IPS-NIHi11 (cell line): ENCODE data around the gene GTF3C5.
"Not testable (repeated sequence)": the region's sequence is repeated elsewhere in the genome, so short reads cannot be mapped to it uniquely, and the experiment has no call there.

ENCODE experiments used
- DNase-seq: peaks from one replicate; pipeline ENCODE4 v3.0.0; 2012; ENCODE audit warnings: mixed read lengths, low spot score

Gene GTF3C5, protein sequence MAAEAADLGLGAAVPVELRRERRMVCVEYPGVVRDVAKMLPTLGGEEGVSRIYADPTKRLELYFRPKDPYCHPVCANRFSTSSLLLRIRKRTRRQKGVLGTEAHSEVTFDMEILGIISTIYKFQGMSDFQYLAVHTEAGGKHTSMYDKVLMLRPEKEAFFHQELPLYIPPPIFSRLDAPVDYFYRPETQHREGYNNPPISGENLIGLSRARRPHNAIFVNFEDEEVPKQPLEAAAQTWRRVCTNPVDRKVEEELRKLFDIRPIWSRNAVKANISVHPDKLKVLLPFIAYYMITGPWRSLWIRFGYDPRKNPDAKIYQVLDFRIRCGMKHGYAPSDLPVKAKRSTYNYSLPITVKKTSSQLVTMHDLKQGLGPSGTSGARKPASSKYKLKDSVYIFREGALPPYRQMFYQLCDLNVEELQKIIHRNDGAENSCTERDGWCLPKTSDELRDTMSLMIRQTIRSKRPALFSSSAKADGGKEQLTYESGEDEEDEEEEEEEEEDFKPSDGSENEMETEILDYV

DNA sequence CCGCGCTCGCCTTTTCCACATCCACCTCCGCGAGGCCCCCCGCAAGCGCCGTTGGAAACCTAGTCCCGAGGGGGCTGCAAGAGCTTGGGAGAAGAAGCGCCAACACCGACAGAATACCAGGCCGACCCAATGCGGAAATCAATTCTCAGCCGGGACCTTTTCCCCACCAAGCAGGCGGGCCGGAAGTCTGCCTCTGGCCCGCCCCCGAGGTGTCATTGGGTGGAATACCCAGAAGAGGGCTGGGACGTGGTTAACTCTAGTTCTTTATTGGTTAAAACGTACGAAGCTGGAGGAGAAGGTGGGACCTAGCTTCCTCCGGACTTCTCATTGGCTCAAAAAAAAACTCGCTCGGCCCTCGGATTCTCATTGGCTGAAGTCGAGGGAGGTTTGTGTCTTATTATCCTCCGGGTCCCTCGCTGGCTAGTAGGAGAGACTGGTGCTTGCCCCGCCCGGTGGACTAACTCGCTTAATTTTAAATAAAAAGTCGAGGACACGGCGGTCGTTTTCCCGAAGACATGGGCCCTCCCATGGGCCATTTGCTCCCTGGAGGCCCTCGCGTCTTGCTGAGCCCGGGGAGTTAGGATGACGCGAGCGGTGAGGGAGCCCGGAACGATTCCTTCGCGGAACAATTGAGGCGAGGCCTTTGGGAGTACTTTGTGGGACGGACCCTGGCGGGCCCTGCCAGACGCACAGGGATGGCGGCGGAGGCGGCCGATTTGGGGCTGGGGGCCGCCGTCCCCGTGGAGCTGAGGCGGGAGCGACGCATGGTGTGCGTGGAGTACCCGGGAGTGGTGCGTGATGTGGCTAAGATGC is at the start of gene GTF3C5:
Gene GTF3C5 (plus strand): TSS at position 681 of the 813 bp plus-strand sequence. CDS start 15 bp downstream, at position 696.
- DNase-seq, result peak; percentile 99

DNA sequence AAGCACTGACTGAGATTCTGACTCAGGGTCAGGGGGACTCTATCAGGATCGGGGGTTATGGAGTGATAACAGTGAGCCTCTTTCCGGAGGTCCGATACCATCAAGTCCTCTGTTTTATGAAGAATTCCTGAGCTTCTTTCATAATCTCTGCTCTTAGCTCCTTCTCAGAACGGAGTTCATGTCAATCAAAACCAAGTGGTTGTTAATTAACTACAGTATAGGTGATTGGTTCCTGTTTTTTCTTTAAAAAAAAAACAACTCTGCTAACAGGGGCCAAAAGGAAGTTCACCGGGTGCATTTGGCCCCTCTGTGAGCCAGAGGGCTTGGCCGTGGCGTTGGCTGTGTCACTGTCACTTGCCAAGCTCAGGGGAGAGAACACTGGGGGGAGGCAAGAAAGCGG is 48.3 kb upstream of the GTF3C5 start:
- no peak for DNase-seq

DNA sequence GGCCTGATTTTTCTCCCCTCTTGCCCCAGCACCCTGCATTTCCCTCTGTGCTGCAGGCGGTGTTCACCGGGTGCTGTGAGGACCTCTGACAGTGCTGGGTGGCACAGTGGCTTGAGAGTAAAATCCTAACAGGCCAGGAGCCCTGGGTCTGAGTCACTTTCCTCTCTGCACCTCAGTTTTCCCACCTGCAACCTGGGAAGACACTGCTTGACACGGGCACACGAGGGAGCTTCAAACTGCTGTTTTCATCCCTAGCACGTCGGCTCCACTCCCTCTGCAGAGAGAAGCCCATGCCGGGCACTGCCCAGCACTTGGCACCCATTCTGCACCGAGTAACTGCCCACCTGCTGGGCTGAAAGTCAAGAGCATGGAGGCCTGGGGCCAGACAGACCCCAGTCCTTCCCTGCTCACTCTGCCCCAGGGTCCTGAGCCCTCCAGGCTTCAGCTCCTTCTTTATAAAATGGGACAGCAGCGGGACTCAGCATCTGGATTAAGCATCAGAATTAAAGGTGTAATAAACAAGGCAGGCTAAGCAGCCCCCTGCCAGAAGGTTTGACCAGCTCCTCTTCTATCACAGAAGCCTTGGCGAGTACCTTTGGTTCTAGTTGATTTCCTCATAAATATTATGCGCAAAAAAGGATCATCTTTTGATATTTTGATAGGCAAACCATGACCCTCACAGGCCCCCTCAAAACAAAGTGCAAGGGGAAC is 47.2 kb upstream of the GTF3C5 start:
- no peak for DNase-seq

DNA sequence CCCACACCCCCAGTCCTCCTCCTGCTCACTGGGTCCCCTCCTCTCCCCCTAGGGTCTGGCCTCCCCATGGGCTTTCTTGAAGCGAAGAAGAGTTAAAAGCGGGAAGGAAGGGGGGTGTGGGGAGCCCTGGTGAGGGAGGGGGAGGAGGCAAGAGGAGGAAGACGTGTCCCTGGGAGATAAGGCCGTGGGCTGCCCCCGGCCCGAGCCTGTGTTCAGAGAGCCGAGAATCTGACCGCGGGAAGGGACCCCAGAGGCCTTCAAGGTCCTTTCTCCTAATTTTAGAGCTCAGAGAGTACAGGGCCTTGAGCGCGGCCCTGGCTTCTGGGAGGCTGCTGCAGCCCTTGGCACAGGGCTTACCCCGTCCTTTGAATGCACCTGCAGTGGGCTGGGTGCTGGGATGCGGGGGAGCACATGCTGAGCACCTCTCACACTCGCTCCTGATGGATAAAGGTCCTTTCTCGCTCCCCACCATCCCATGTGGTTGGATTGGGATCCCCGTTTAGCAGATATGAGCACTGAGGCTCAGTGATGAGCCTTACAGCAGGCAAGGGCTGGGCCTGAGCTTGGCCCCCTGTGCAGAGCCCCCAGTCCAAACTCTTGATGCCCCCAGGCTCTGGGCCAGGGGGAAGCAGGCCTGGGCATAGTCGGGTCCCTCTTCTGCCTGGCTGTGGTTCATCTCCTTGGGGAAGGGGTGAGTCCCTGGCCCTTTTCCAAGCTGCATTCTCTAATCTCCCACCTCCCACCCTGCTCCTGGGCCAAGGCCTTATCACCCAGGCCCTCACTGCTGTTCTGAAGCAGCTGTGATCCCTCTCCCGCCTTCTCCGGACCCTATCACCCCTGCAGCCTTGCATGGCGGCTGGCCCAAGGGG is 46.4 kb upstream of the GTF3C5 start:
- DNase-seq, result no peak

DNA sequence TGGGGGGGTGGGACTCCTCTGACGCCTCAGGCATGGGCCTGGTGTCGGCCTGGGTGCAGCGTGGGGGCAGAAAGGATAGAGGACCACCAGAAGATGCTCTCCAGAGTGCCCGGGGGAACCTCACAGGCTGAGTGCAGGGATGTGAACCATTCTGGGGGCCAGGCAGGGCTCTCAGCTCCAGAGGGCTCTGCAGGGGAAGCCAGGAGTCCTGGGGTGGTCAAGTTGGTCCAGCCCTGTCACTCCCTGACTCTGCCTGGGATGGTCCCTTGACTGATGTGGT is 45.8 kb upstream of the GTF3C5 start:
- DNase-seq, result no peak

DNA sequence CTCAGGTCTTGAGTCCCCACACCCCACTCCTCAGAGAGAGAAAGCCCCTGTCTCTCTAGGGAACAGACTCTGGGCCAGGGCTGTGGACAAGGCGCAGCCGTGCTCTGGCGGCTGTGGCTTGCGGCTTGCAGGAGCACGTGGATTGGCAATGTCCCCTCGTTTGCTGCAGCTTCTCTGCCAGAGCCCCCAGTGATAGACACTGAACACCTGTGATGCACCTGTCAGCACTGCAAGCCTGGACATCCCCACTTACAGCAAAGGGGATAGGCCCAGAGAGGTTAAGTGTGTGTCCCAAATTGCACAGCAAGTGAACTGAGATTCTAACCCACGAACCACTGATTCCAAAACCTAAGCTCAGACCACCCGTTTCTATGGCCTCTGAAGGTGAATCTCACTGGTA is 45.3 kb upstream of the GTF3C5 start:
- DNase-seq, result no peak

DNA sequence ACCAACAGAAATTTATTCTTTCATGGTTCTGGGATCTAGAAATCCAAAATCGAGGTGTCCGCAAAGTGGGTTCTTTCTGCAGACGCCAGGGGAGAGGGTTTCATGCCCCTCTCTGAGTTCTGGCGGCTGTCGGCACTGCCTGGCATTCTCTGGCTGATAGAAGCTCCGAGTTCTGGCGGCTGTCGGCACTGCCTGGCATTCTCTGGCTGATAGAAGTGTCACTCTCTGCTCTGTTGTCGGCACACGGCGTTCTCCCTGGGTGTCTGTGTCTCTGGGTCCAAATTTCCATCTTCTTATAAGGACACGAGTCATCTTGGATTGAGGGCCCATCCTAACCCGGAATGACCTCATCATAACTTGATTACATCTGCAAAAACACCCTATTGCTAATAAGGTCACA is 44.7 kb upstream of the GTF3C5 start:
- no peak for DNase-seq

DNA sequence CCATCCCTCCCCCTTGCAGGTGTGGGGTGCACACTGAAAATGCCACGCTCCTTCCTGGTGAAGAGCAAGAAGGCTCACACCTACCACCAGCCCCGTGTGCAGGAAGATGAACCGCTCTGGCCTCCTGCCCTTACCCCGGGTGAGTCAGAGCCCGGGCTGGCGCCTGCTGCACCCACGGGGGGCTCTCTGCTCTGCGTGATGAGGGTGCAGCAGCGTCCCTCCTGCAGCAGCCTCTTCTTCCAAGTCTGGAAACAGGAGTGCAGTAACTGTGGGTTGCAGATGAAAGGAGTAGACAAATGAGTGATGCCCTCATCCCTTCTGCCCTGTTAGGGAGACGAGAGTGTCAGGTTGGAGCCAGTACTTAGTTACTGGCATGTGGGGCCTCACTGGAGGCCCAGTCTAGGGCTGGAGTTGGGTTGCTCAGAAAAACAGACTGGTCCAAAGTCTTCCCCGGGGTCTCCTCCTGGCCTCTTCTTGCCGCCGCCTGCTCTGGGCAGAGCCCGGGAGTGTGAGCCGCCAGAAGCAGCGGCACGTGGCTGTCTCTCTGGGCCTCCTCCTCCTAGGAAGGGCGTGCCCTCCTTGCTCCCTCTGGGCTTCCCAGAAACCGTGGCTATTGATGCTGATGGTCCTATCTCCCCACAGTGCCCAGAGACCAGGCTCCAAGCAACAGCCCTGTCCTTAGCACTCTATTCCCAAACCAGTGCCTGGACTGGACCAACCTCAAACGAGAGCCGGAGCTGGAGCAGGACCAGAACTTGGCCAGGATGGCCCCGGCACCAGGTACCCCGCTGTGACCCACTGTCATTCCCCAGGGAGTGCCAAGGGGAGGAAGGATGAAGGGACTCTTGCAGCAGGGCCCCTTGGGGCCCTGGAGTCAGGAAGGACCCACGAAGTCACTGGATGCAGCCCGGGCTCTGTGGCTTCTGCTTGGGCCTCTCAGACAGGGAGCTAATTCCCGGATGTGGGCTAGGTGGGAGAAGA is 43.9 kb upstream of the GTF3C5 start:
- DNase-seq, result no peak

DNA sequence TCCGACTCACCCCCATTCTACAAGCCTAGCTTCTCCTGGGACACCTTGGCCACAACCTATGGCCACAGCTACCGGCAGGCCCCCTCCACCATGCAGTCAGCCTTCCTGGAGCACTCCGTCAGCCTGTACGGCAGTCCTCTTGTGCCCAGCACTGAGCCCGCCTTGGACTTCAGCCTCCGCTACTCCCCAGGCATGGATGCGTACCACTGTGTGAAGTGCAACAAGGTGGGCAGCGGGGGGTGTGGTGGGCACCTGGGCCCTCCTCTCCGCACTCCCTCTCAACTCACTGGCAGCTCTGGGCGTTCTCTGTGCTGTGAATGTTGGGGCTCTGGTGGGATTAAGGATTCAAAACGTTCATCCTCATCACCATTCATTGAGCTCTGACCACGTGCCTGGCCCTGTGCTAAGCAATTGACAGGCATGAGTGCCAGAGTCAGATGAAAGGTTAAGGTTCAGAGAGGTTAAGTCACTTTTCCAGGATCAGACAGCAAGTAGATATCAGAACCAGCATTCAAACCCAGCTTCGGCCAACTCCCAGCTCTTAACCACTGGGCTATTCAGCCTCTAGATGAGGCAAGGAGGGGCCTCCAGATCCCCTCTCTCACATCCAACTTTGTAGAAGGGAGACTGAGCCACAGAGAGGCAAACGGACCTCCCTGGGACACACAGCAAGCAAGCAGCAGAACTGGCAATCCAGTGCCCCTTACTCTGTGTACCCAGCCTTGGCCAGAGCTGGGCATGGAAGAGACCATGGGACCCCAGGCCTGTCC is 42.4 kb upstream of the GTF3C5 start:
- no peak for DNase-seq

DNA sequence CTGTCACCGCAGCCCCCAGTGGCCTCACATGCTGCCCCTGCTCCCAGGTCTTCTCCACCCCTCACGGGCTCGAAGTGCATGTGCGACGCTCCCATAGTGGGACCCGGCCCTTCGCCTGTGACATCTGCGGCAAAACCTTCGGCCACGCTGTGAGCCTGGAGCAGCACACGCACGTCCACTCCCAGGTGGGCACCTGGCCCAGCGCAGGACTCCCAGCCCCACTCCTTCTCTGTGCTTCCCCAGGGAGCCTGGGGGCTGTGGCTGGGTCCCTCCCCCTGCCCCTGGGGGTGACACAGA is 41.8 kb upstream of the GTF3C5 start:
- DNase-seq, result no peak

DNA sequence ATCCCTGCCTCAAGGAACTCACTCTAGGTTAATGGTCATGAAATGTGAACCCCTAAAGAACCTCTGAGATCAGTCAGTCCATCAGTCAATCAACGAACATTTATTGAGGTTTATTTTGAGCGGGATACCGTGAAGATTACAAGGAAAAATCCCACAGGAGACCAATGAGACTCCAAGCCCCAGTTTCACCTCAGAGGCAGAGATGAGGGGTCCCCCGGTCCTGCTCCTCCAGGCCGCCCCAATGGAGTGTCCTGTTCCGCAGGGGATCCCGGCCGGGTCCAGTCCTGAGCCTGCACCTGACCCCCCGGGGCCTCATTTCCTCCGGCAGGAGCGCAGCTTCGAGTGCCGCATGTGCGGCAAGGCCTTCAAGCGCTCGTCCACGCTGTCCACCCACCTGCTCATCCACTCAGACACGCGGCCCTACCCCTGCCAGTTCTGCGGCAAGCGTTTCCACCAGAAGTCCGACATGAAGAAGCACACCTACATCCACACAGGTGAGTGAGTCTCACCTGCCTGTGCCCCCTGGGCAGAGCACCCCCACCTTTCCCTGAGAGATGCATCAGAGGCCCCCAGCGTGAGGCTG is 41.3 kb upstream of the GTF3C5 start:
- no peak for DNase-seq

DNA sequence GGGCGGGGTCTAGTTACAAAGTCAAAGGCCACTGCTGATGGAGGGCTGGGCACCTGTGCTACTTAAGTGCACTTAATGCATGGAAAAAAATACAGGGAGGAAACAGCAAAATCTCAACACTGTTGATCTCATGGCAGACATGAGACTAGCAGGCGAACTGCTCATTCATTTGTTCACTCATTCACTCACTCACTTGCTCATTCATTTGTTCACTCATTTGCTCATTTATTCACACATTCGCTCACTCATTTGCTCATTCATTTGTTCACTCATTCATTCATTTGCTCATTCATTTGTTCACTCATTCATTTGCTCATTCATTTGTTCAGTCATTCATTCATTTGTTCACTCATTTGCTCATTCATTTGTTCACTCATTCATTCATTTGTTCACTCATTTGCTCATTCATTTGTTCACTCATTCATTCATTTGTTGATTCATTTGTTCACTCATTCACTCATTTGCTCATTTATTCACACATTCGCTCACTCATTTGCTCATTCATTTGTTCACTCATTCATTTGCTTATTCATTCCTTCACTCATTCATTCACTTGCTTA is 40.7 kb upstream of the GTF3C5 start:
- DNase-seq, result not testable (repeated sequence)

DNA sequence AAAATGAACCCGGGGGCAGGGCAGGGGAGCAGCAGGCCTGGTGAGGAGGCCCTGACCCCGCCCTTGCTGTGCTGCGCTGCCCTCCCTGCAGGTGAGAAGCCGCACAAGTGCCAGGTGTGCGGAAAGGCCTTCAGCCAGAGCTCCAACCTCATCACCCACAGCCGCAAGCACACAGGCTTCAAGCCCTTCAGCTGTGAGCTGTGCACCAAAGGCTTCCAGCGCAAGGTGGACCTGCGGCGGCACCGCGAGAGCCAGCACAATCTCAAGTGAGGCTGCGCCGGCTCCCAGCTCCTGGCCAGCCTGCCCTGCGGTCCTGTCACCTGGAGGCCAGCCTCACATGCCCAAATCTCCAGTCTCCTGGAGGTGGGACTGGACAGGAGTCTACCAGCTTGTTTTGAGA is 40.0 kb upstream of the GTF3C5 start:
- no peak for DNase-seq

DNA sequence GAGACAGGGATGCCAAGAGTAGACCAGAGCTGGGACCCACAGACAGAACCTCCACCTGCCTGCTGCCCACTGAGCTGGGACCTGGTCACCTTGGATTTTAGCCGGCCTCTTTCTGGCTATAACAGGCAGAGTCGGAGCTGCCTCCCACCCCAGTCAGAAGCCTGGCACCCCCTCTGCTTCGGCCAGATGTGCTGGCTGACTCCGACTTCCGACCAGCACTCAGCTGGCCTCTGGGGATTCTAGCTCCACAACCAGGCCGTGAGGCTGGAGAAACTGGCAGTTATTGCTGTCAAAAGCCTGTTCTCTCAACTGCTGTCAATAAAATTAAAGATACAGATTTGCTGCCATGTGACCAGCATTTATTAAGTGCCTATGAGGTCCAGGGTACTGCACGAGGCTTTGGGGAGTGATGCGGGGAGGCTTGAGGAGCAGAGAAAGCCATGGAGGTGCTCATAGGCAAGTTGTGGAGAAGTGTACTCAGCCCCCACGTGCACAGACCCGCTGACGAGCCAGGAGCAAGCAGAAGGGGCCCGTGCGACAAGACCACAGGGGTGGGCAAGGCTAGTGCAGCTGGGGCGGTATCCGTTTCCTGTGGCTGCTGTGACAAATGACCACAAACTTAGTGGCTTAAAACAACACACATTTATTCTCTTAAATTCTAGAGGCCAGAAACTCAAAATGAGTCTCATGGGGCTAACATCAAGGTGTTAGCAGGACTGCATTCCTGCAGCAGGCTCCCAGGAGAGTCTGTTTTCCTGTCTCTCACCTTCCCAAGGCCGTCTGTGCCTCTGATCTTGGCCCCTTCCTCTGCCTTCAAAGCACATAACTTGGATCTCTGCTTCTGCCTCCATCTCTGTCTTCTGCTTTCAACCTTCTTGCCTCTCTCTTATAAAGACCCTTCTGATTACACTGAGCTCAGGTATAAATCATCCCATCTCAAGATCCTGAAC is 39.2 kb upstream of the GTF3C5 start:
- DNase-seq, result no peak

DNA sequence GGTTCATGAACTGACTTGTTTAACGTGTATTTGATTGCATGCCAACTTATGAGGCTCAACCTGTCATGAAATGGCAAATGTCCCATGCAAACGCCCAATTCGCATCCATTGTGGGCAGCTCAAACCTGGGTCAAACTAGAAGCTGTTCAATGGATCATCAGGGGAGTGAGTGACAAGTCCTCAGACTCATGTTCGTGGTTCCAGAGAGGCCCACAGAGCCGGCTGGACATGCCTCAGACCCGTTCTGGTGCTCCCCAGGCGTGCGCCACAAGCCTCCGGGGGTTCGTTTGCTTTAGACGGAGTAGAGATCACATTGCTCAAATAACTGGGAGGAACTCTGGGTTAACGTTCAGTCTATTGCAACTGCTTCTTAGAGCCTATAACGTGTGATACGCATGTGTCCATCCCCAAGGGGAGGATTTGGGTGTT is 37.3 kb upstream of the GTF3C5 start:
- DNase-seq, result no peak

DNA sequence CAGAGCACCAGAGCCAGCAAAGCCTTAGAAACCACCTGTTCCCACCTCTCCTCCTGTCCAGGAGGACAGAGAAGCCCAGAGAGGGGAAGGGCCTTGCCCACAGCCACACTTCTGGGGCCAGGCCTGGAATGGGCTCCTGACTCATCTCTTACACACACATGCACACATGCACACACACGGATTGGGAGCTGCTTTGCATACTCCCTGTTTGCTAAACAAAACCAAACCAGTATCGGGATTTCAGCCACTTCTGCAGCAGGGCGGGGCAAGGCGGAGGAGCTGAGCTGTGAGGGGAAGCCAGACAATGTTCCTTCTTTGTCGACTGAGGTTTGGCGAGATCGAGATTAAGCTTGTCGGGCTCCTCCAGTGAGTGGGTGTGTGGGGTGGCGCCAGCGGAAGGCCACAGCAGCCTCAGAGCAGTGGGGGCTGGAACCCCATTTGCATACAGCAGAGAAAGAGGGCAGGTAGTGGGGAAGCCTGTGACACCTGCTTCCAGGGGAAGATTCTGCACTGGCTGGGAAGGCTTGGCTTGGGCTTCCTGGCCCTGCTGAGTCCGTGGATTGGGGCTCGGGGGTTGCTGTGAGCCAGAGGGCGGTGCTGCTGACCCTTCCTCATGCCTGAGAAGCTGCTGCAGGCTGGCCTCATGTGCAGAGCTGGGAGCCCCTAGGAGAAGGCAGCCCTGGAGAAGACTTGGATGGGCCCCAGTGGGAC is 36.2 kb upstream of the GTF3C5 start:
- no peak for DNase-seq

DNA sequence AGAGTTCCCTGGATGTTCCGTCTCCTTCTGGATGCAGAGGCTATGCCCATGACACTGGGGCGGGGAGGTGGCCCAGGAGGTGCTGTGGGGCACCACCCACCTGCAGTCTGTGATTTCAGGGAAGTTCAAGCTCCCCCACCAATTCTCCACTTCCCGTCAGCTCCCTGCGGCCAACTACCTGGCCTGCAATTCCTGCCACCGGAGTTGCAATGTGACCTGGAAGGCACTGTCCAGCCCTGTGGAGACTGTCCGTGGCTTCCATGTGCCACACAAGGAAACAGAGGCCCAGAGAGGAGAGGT is 35.7 kb upstream of the GTF3C5 start:
- no peak for DNase-seq

DNA sequence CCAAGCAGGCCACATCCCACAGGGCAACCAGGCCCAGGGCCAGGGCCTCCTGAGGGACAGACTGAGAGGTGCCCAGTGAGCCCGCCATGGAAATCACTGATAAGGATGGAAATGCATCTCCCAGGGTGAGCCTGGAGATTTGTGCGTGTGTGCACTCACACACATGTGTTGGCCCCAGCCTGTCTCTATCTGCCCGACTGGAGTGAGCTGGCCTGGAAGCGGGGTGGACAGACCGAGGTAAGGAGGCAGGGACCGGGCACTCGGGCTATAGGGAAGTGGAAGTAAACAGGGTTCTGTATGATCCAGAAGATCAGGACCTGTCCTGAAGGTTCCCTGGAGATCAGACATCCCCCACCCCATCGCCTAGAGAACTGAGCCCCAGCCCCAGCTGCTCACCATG is 34.9 kb upstream of the GTF3C5 start:
- no peak for DNase-seq
